Left forelimb (tissue), 1 donor: ENCODE data around the gene SFXN1.
"Not testable (repeated sequence)": the region's sequence is repeated elsewhere in the genome, so short reads cannot be mapped to it uniquely, and the experiment has no call there.

Experiments
- DNase-seq: peaks from one replicate; pipeline ENCODE4 v3.0.0-alpha.2; 2018; ENCODE audit warnings: low spot score

SFXN1 gene

GRCh38 chr5:175494264-175495183, 16.2 kb downstream of the SFXN1 start:
- no peak for DNase-seq

DNA sequence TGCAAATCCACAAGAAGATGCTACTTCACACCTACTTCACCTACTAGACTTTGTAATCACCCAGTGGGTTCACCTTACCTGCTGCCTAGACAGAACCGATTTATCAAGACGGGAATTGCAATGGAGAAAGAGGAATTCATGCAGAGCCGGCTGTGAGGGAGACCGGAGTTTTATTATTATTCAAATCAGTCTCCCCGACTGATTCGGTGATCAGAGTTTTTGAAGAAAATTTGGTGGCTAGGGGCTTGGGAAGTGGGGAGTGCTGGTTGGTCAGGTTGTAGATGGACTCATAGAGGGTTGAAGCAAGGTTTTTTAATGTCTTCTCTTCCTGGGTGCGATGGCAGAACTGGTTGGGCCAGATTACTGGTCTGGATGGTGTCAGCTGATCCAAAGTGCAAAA, 23.4 kb downstream of the SFXN1 start:
- no peak for DNase-seq

GRCh38 chr5:175507671-175508070, 29.3 kb downstream of the SFXN1 start:
- DNase-seq = not testable (repeated sequence)

GRCh38 chr5:175508896-175509295, 30.5 kb downstream of the SFXN1 start:
- no peak for DNase-seq

DNA sequence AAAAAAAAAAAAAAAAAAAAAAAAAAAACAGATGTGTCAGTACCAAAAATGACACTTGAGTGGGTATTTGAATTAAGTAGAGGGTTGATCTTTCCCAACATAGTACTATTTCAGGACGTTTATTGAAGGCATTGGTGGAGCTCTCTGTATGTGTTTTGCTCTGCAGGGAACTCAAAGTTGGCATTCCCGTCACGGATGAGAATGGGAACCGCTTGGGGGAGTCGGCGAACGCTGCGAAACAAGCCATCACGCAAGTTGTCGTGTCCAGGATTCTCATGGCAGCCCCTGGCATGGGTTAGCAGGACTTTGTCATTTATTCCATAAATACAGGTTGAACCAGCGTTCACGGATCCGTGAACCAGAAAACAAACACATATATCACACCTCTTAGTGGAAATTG, 34.9 kb downstream of the SFXN1 start:
- no peak for DNase-seq

DNA sequence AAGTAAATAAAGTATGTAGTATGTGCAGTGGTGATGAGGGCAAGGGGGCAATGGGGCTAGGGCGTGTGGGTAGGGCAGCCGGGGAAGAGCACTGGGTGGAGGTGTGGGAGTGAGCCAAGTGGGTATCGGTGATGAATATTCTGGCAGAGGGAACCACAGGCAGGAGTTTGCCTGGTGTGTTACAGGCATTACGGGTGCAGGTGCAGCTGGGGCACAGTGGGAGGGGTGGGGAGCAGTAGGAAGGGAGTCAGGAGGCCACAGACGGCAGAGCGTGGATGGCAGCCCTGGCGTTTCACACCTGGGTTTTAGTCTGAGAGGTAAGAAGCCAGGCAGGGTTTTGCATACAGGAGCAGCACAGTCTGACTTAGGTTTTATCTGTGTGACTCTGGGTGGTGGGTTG, 35.4 kb downstream of the SFXN1 start:
- DNase-seq = no peak

DNA sequence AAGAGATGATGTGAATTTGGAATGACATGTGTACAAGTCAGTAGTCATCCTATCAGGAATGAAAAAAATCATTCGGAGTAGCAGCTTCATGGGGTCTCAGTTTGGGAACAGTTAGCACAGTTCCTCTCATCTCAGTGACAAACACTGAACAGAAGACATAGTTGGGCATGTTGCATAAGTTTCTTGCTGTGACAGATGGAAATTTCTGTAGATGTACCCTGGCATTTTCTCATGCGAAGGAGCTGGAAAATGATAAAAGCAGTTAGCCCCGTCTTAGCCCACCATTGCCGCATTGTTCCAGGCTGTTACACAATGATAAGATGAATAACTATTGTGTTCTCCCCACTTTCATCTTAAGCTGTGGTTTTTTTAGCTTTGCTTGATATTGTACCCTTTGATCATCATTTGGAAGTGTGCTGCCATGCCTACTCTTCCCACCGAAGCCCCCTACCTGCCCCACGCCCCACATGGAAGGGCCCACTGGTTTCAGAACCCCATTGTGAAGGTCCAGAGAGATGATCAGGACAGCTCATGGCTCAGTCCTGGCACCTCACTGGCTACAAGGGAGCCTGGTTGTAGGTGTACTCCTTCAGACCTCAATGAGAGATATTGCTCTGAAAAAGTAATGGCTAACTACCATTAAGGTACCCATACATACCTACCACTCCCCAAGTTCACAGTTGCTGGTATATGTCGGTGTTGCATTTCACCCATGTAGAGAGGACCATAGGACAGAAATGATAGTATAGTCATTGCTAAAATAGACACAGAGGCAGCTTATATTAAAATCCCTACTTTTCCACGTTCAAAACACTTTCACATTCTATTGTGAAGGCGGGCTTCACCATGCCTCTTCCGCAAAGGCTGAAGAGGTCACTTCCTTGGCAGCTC, 38.8 kb downstream of the SFXN1 start:
- DNase-seq = no peak

DNA sequence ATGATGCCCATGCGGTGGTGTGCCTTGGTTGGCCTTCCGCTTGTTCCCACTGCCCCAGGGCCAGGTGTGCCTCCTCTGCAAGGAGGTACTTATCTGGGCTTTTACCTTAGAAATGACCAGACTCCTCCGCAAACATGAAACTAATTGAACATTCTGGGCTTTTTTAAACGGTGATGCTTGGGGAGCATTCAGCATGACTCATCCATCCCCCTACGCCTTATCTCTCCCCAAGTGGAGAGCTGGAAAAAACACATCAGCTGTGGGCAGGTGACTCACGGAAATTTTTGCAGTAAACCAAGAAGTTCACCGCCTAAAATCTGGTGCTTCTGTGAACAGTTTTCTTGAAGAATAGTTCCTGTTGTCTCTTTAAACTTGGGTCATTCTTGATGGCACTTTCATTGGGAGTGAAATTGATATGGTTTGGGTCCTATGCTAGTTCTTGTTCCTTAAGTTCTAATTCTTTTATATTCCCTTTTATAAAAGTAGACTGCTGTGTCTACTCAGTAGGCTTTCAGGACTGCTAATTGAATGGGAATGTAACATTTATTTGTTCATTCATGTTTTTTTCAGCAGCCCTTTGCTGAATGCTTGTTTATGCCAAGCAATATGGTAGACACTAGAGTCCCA, 39.6 kb downstream of the SFXN1 start:
- DNase-seq = no peak

GRCh38 chr5:175519006-175519405, 40.6 kb downstream of the SFXN1 start:
- no peak for DNase-seq

DNA sequence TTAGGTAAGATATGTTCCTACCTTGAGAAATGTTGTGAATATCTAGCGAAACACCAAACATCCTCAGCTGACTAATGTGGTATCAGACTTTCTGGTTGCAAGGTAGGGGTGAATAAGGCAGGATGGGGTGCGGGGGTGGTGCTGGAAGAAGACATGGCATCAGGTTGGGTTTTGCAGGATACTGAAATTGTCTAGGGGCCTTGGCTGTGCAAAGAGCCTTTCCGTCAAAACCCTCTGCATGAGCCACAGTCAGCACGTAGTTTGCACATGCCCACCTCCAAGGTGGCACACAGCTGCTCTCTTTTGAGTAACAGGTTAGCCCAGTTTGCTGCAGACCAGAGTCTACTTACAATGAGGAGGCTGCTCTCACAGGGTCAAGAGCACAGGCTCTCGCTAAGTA, 42.0 kb downstream of the SFXN1 start:
- DNase-seq = no peak

DNA sequence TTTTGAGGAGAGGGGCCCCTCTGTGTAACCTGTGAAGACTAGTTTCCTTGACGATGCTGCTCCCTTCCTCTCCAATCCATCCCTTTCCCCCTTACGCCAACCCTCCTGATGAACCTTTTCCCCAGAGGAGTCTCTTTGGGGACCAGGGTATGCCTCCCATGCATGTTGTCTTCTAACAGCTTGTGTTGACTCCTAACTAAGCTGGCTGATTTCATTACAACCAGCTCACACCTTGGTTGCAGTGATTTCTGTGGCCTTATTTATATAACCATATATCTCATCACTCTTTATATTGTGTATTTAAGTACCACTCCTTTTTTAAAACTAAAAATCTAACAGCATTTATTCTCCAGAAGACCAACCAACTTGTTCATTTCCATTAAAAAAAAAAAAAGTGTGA, 42.5 kb downstream of the SFXN1 start:
- no peak for DNase-seq

DNA sequence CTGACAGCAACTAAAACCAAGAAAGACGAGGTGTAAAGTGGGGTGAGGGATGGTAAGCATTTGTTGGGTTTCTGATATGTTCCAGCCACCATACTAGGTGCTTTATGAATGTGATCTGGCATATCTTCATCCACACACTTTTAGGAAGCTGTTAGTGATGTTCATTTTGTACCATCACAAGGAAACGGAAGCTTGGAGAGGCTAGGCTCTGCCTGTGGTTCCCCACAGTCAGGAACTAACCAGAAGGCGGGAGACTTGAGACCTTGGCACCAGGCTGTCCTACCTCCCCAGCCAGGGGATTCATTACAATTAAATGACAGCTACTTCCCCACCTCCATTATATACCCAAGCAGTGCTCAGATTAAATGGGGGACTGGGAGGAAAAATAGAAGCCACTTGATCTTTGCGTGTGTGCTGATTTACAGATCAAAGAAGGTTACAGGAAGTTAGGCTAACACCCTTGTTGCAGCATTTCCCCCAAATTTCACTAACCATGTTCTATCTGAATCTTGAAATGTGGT, 43.0 kb downstream of the SFXN1 start:
- no peak for DNase-seq

GRCh38 chr5:175523292-175523691, 44.9 kb downstream of the SFXN1 start:
- DNase-seq = no peak

DNA sequence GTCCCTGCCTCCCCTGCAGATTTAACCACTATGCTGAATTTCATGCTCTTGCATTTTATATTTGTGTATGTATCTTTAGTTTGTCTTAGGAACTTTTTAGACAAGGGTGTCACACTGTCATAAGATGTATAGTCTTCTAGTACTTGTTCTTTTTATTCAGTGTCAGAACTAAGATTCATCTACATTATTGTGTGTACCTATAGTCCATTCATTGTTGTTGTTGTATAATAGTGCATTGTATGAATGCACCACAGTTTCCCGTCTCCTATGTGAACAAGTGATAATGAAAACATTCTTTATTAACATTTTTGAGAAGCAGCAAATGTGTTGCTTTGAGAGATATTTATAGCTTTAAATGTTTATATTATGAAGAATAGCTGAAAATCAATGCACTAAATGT, 45.9 kb downstream of the SFXN1 start:
- no peak for DNase-seq

GRCh38 chr5:175526691-175527090, 48.3 kb downstream of the SFXN1 start:
- DNase-seq = no peak

- DNase-seq = no peak
Measured at GRCh38 chr5:175531361-175531760, 53.0 kb downstream of the SFXN1 start.

DNA sequence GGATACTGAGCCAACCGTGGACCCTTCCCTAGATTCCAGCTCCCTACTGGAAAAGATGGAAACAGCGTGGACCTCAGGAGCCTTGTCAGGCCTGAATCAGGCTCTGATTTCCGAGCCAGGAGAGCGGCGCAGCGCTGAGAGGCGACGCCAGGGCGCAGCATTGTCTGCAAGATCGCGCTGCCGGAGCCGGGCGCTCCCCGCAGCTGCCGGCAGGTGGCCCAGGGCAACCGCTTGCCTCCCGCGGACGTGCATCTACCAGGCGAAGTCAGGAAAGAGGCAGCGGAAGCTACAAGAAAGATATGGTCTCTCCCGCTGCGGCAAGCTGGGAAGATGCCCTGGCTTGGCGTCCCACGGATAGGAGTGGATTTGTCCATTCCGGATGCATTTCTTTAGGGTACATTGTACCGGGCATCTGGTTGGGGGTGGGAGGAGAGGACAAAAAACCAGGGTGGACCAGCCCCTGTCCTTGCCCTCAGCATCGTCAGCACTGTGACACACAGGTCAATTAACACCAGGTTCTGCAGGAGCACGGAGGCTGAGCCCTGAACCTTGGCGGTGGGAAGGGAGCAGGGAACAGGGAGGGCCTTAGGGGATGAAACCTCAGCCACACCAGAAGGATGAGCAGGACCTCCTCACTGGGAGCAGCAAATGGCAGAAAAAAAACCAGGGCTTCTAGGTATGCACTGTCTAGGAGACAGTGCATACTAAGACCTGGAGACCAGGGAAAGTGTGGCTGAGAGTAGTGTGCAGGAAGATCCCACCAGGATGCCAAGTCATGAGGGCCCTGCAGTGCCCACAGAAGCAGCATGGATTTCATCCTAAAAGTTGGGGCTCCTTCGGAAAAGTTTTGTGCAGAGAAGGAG, 55.9 kb downstream of the SFXN1 start:
- peak; percentile 83 for DNase-seq

DNA sequence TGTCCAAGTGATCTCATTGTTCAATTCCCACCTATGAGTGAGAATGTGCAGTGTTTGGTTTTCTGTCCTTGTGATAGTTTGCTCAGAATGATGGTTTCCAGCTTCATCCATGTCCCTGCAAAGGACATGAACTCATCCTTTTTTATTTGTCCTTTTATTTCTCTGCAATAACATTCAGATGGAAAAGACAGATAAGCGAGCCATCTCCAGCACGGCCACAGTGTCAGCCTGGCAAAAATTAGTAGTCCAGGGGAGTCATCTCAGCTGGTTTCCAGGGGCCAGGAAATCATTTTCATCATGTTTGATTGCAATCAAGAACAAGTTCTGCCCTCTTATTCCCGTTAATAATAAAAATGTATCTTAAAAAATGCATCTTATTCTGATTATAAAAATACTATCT, 57.0 kb downstream of the SFXN1 start:
- not testable (repeated sequence) for DNase-seq

GRCh38 chr5:175535796-175536195, 57.4 kb downstream of the SFXN1 start:
- no peak for DNase-seq

- DNase-seq = no peak
Measured at GRCh38 chr5:175538576-175538975, 60.2 kb downstream of the SFXN1 start.

- DNase-seq = no peak
Measured at GRCh38 chr5:175539936-175540335, 61.6 kb downstream of the SFXN1 start.
